ENCODE results near the gene RIC3.

GRCh38 chr11:8070417-8071115, 98.3 kb downstream of the RIC3 start:
- TF ChIP-seq CTCF (IDR thresholded peaks at IDR 0.05; ENCODE audit: poor library complexity) = peak; percentile 48
- no peak for TF ChIP-seq EZH2phosphoT487 (IDR thresholded peaks at IDR 0.05; ENCODE audit: low read depth, severe bottlenecking, unreplicated experiment)
- no peak for TF ChIP-seq EZH2 (IDR thresholded peaks at IDR 0.05; ENCODE audit: borderline replicate concordance)
